Measurements from ENCODE around the gene GSTT2. TPM values are rescaled to one million over a fixed set of nuclear protein-coding genes. Genes with fewer than 3 reads are reported as not detected.

Gene GSTT2
- total and polyA plus RNA-seq, 12 donors = 0.24 to 6.1 (median 1.00) TPM

DNA sequence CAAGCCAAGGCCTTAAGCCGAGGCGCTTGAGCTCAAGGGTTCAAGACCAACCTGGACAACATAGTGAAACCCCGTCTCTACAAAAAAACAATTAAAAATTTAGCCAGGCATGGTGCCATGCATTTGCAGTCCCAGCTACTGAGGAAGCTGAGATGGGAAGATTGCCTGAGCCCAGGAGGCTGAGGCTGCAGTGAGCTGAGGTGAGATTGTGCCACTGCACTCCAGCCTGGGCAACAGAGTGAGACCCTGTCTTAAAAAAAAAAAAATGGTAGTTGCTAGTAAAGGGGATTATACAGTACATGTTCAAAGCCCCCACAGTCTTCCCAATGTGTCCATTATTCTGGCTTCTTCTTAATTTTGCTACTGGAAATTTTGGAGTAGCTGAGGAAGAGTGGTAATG is 49.4 kb downstream of the GSTT2 start:
- DNase-seq = no peak
- Histone ChIP-seq H3K4me3 (no peak overlapping the region), H3K36me3 (replicated peaks in 1 of 2) (no peaks in the 10 kb centered on the region), H3K27me3 (no peaks in the 10 kb centered on the region), H3K4me1 (replicated peaks in 1 of 2) (peaks cover 9 to 19% of the 10 kb centered on the region in 2 donors), H3K9me3 (replicated peaks in 1 of 3) (no peaks in the 10 kb centered on the region), H3K27ac (no peak overlapping the region)
- 88 to 96% (median 93%) methylated on average over 3 of the region's 3 CpGs for WGBS, 4 donors
- intact Hi-C loops (cut with DNase I) = no loop called here
- no peak for TF ChIP-seq POLR2A (IDR thresholded peaks at IDR 0.05)
- TF ChIP-seq, protein P1, sequence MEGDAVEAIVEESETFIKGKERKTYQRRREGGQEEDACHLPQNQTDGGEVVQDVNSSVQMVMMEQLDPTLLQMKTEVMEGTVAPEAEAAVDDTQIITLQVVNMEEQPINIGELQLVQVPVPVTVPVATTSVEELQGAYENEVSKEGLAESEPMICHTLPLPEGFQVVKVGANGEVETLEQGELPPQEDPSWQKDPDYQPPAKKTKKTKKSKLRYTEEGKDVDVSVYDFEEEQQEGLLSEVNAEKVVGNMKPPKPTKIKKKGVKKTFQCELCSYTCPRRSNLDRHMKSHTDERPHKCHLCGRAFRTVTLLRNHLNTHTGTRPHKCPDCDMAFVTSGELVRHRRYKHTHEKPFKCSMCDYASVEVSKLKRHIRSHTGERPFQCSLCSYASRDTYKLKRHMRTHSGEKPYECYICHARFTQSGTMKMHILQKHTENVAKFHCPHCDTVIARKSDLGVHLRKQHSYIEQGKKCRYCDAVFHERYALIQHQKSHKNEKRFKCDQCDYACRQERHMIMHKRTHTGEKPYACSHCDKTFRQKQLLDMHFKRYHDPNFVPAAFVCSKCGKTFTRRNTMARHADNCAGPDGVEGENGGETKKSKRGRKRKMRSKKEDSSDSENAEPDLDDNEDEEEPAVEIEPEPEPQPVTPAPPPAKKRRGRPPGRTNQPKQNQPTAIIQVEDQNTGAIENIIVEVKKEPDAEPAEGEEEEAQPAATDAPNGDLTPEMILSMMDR (IDR thresholded peaks at IDR 0.05) = no peak

DNA sequence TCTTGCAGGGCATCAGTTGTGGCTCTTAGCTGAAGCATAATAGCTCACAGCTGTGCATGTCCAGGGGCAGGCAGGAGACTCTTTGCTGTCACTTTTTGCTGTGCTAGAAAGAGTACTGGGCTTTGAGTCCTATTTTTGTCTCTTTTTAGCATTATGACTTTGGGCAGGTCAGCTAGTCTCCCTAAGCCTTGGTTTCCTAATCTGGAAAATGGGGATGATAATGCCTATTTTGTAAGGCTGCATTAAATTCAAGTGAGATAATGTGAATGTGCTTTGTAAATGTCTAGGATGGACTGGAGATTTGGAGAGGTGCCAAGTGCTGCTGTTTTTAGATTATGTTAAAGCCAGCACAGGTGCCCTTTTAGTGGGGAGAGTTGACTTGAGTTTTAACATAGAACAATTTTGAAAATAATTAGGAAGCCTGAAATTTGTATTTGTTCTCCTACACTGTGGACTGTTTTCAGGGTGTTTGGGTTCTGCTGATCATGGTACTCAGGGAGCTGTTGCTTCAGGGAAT is 50.3 kb downstream of the GSTT2 start:
- Histone ChIP-seq H3K27ac (no peak overlapping the region), H3K27me3 (no peaks in the 10 kb centered on the region), H3K9me3 (replicated peaks in 1 of 3) (no peaks in the 10 kb centered on the region), H3K36me3 (replicated peaks in 1 of 2) (no peaks in the 10 kb centered on the region), H3K4me1 (replicated peaks in 1 of 2) (peaks cover 9 to 26% of the 10 kb centered on the region in 2 donors), H3K4me3 (no peak overlapping the region)
- intact Hi-C loops (cut with DNase I) = no loop called here
- DNase-seq = no peak
- TF ChIP-seq, protein P1 (IDR thresholded peaks at IDR 0.05) = no peak
- TF ChIP-seq POLR2A (IDR thresholded peaks at IDR 0.05) = no peak

Other genes with a start within 250 kb of the GSTT2 start
- gene ZNF70, start 229.0 kb upstream of the GSTT2 start, total RNA-seq = 1 to 10 TPM; 1.9 to 6.1 (median 4.9) TPM
- 1 to 10 TPM in 2 of 3 donors, under 1 TPM in 1; 0.94 to 3.8 (median 2.7) TPM for gene ZNF70, start 229.0 kb upstream of the GSTT2 start, polyA plus RNA-seq
- gene VPREB3, start 225.7 kb upstream of the GSTT2 start, total RNA-seq = 10 to 100 TPM in 4 of 9 donors, 1 to 10 TPM in 5; 2.2 to 38.7 (median 4.0) TPM
- 10 to 100 TPM; 16.7 to 42.2 (median 37.6) TPM for gene VPREB3, start 225.7 kb upstream of the GSTT2 start, polyA plus RNA-seq
- gene C22orf15, start 217.1 kb upstream of the GSTT2 start, total RNA-seq = under 1 TPM in 3 of 9 donors, not detected in 6; 0.11 to 0.26 (median 0.14) TPM
- gene C22orf15, start 217.1 kb upstream of the GSTT2 start, polyA plus RNA-seq = under 1 TPM in 2 of 3 donors, not detected in 1; 0.24 to 0.80 TPM
- gene CHCHD10, start 212.2 kb upstream of the GSTT2 start, total RNA-seq = 100 to 1,000 TPM in 5 of 9 donors, 10 to 100 TPM in 3, 1 to 10 TPM in 1; 4.6 to 177 (median 118) TPM
- 100 to 1,000 TPM; 199 to 528 (median 520) TPM for gene CHCHD10, start 212.2 kb upstream of the GSTT2 start, polyA plus RNA-seq
- 1 to 10 TPM in 8 of 9 donors, under 1 TPM in 1; 0.88 to 7.4 (median 4.4) TPM for gene MMP11, start 207.3 kb upstream of the GSTT2 start, total RNA-seq
- gene MMP11, start 207.3 kb upstream of the GSTT2 start, polyA plus RNA-seq = 1 to 10 TPM in 2 of 3 donors, under 1 TPM in 1; 0.44 to 4.3 (median 1.2) TPM
- 10 to 100 TPM; 58.2 to 95.5 (median 81.3) TPM for gene SMARCB1, start 193.2 kb upstream of the GSTT2 start, total RNA-seq
- 10 to 100 TPM; 41.3 to 77.0 (median 54.9) TPM for gene SMARCB1, start 193.2 kb upstream of the GSTT2 start, polyA plus RNA-seq
- 1 to 10 TPM in 6 of 9 donors, under 1 TPM in 2, not detected in 1; 0.36 to 3.7 (median 2.3) TPM for gene DERL3, start 141.1 kb upstream of the GSTT2 start, total RNA-seq
- gene DERL3, start 141.1 kb upstream of the GSTT2 start, polyA plus RNA-seq = 1 to 10 TPM; 2.7 to 4.3 (median 3.8) TPM
- gene SLC2A11, start 122.3 kb upstream of the GSTT2 start, total RNA-seq = 10 to 100 TPM; 12.8 to 30.0 (median 21.3) TPM
- 10 to 100 TPM; 11.3 to 35.3 (median 18.6) TPM for gene SLC2A11, start 122.3 kb upstream of the GSTT2 start, polyA plus RNA-seq
- 1,000 to 10,000 TPM in 2 of 9 donors, 100 to 1,000 TPM in 7; 377 to 1,248 (median 770) TPM for gene MIF, start 85.8 kb upstream of the GSTT2 start, total RNA-seq
- gene MIF, start 85.8 kb upstream of the GSTT2 start, polyA plus RNA-seq = 1,000 to 10,000 TPM in 2 of 3 donors, 10 to 100 TPM in 1; 49.4 to 2,556 (median 2,290) TPM
- gene GSTT2B, start 18.9 kb upstream of the GSTT2 start, total RNA-seq = 100 to 1,000 TPM in 1 of 9 donors, 10 to 100 TPM in 6, 1 to 10 TPM in 2; 3.6 to 102 (median 46.8) TPM
- gene GSTT2B, start 18.9 kb upstream of the GSTT2 start, polyA plus RNA-seq = 100 to 1,000 TPM in 1 of 3 donors, 10 to 100 TPM in 2; 17.1 to 169 (median 51.2) TPM
- 1 to 10 TPM in 4 of 9 donors, under 1 TPM in 3, not detected in 2; 0.11 to 4.2 (median 1.2) TPM for gene DDTL, start 13.2 kb upstream of the GSTT2 start, total RNA-seq
- gene DDTL, start 13.2 kb upstream of the GSTT2 start, polyA plus RNA-seq = 1 to 10 TPM in 1 of 3 donors, under 1 TPM in 1, not detected in 1; 0.98 to 3.5 TPM
- 100 to 1,000 TPM in 8 of 9 donors, 10 to 100 TPM in 1; 90.1 to 317 (median 148) TPM for gene DDT, start 5.7 kb upstream of the GSTT2 start, total RNA-seq
- gene DDT, start 5.7 kb upstream of the GSTT2 start, polyA plus RNA-seq = 100 to 1,000 TPM in 1 of 3 donors, 10 to 100 TPM in 2; 62.1 to 184 (median 95.3) TPM
- not detected for gene GSTT4, start 25.3 kb downstream of the GSTT2 start, total RNA-seq
- gene GSTT4, start 25.3 kb downstream of the GSTT2 start, polyA plus RNA-seq = not detected
- 10 to 100 TPM; 20.0 to 63.8 (median 42.3) TPM for gene CABIN1, start 31.2 kb downstream of the GSTT2 start, total RNA-seq
- 10 to 100 TPM; 15.4 to 80.9 (median 80.2) TPM for gene CABIN1, start 31.2 kb downstream of the GSTT2 start, polyA plus RNA-seq
- gene SUSD2, start 201.4 kb downstream of the GSTT2 start, total RNA-seq = 10 to 100 TPM in 5 of 9 donors, 1 to 10 TPM in 3, under 1 TPM in 1; 0.28 to 62.7 (median 15.2) TPM
- 10 to 100 TPM in 2 of 3 donors, 1 to 10 TPM in 1; 3.2 to 30.8 (median 23.2) TPM for gene SUSD2, start 201.4 kb downstream of the GSTT2 start, polyA plus RNA-seq

Measured in adrenal gland (tissue), 12 donors.